Measurements from ENCODE around the gene NATD1. TPM values are rescaled to one million over a fixed set of nuclear protein-coding genes. Genes with fewer than 3 reads are reported as not detected.

The NATD1 gene
- total RNA-seq, 2 donors from 2014 or later: 7.4 to 8.8 TPM

GRCh38 chr17:21253646-21254441, 634 bp upstream of the NATD1 start:
- Mint-ChIP-seq H3K27ac (peak overlapping the region; percentile 78), H3K4me1 (ENCODE audit: low read depth) (peaks cover 28% of the 10 kb centered on the region), H3K4me3 (peak overlapping the region; percentile 86 to 92), H3K36me3 (ENCODE audit: insufficient read depth in 2 of 2) (no peaks in the 10 kb centered on the region), H3K9me3 (no peaks in the 10 kb centered on the region), H3K27me3 (ENCODE audit: low read depth) (no peaks in the 10 kb centered on the region)
- ATAC-seq (replicated peaks in 1 of 2) (peak; percentile 22 to 28), DNase-seq (no peak)

- DNase-seq (no peak), ATAC-seq (replicated peaks in 1 of 2) (no peak)
- H3K27me3 Mint-ChIP-seq (ENCODE audit: low read depth): no peaks in the 10 kb centered on the region
- H3K27ac Mint-ChIP-seq: no peak overlapping the region
- no peaks in the 10 kb centered on the region for H3K36me3 Mint-ChIP-seq (ENCODE audit: insufficient read depth in 2 of 2)
- peak overlapping the region; percentile 78 to 81 for H3K4me3 Mint-ChIP-seq
- H3K4me1 Mint-ChIP-seq (ENCODE audit: low read depth): peaks cover 17% of the 10 kb centered on the region
- no peaks in the 10 kb centered on the region for H3K9me3 Mint-ChIP-seq
These were observed 868 bp downstream of the NATD1 start for GRCh38 chr17:21252289-21252795.

- no peaks in the 10 kb centered on the region for H3K9me3 Mint-ChIP-seq
- H3K27me3 Mint-ChIP-seq (ENCODE audit: low read depth): no peaks in the 10 kb centered on the region
- DNase-seq (no peak), ATAC-seq (replicated peaks in 1 of 2) (no peak)
- no peak overlapping the region for H3K27ac Mint-ChIP-seq
- peaks cover 17% of the 10 kb centered on the region for H3K4me1 Mint-ChIP-seq (ENCODE audit: low read depth)
- H3K36me3 Mint-ChIP-seq (ENCODE audit: insufficient read depth in 2 of 2): no peaks in the 10 kb centered on the region
- H3K4me3 Mint-ChIP-seq: peak overlapping the region in 1 of 2 donors; percentile 81
These were observed 1.7 kb downstream of the NATD1 start for GRCh38 chr17:21251337-21252010.

GRCh38 chr17:21250854-21251253, 2.4 kb downstream of the NATD1 start:
- H3K4me3 Mint-ChIP-seq: no peak overlapping the region

GRCh38 chr17:21249920-21250703, 3.1 kb downstream of the NATD1 start:
- Mint-ChIP-seq H3K4me1 (ENCODE audit: low read depth) (peaks cover 22% of the 10 kb centered on the region), H3K36me3 (ENCODE audit: insufficient read depth in 2 of 2) (no peaks in the 10 kb centered on the region), H3K27ac (no peak overlapping the region), H3K4me3 (no peak overlapping the region), H3K27me3 (ENCODE audit: low read depth) (no peaks in the 10 kb centered on the region), H3K9me3 (no peaks in the 10 kb centered on the region)
- ATAC-seq (replicated peaks in 1 of 2) (no peak), DNase-seq (no peak)

More at GRCh38 chr17:21250854-21251253, 2.4 kb downstream of the NATD1 start:
- H3K9me3 Mint-ChIP-seq: no peaks in the 10 kb centered on the region
- DNase-seq (no peak), ATAC-seq (replicated peaks in 1 of 2) (no peak)
- no peaks in the 10 kb centered on the region for H3K36me3 Mint-ChIP-seq (ENCODE audit: insufficient read depth in 2 of 2)
- no peak overlapping the region for H3K27ac Mint-ChIP-seq
- no peaks in the 10 kb centered on the region for H3K27me3 Mint-ChIP-seq (ENCODE audit: low read depth)
- peaks cover 20% of the 10 kb centered on the region for H3K4me1 Mint-ChIP-seq (ENCODE audit: low read depth)

GRCh38 chr17:21249086-21249795, 4.0 kb downstream of the NATD1 start:
- H3K27me3 Mint-ChIP-seq (ENCODE audit: low read depth): no peaks in the 10 kb centered on the region
- ATAC-seq (replicated peaks in 1 of 2) (no peak), DNase-seq (no peak)
- H3K27ac Mint-ChIP-seq: no peak overlapping the region
- peaks cover 22% of the 10 kb centered on the region for H3K4me1 Mint-ChIP-seq (ENCODE audit: low read depth)
- no peak overlapping the region for H3K4me3 Mint-ChIP-seq
- no peaks in the 10 kb centered on the region for H3K36me3 Mint-ChIP-seq (ENCODE audit: insufficient read depth in 2 of 2)
- no peaks in the 10 kb centered on the region for H3K9me3 Mint-ChIP-seq

GRCh38 chr17:21248500-21248899, 4.7 kb downstream of the NATD1 start:
- H3K27ac Mint-ChIP-seq: no peak overlapping the region

GRCh38 chr17:21247552-21248258, 5.5 kb downstream of the NATD1 start:
- Mint-ChIP-seq H3K27me3 (ENCODE audit: low read depth) (no peaks in the 10 kb centered on the region), H3K4me3 (no peak overlapping the region), H3K4me1 (ENCODE audit: low read depth) (peaks cover 13% of the 10 kb centered on the region), H3K36me3 (ENCODE audit: insufficient read depth in 2 of 2) (no peaks in the 10 kb centered on the region), H3K9me3 (no peaks in the 10 kb centered on the region), H3K27ac (no peak overlapping the region)
- DNase-seq (no peak), ATAC-seq (replicated peaks in 1 of 2) (no peak)

More at GRCh38 chr17:21248500-21248899, 4.7 kb downstream of the NATD1 start:
- ATAC-seq (replicated peaks in 1 of 2) (no peak), DNase-seq (no peak)
- H3K4me1 Mint-ChIP-seq (ENCODE audit: low read depth): peaks cover 15% of the 10 kb centered on the region
- no peak overlapping the region for H3K4me3 Mint-ChIP-seq
- no peaks in the 10 kb centered on the region for H3K36me3 Mint-ChIP-seq (ENCODE audit: insufficient read depth in 2 of 2)
- H3K9me3 Mint-ChIP-seq: no peaks in the 10 kb centered on the region
- H3K27me3 Mint-ChIP-seq (ENCODE audit: low read depth): no peaks in the 10 kb centered on the region

GRCh38 chr17:21246698-21247097, 6.5 kb downstream of the NATD1 start:
- H3K4me1 Mint-ChIP-seq (ENCODE audit: low read depth): peaks cover 13% of the 10 kb centered on the region
- H3K9me3 Mint-ChIP-seq: no peaks in the 10 kb centered on the region

GRCh38 chr17:21245639-21246084, 7.5 kb downstream of the NATD1 start:
- Mint-ChIP-seq H3K27me3 (ENCODE audit: low read depth) (no peaks in the 10 kb centered on the region), H3K9me3 (no peaks in the 10 kb centered on the region), H3K4me1 (ENCODE audit: low read depth) (peaks cover 13% of the 10 kb centered on the region), H3K36me3 (ENCODE audit: insufficient read depth in 2 of 2) (no peaks in the 10 kb centered on the region), H3K4me3 (no peak overlapping the region), H3K27ac (no peak overlapping the region)
- no peak for ATAC-seq (replicated peaks in 1 of 2)
- DNase-seq: no peak

More at GRCh38 chr17:21246698-21247097, 6.5 kb downstream of the NATD1 start:
- no peak for ATAC-seq (replicated peaks in 1 of 2)
- Mint-ChIP-seq H3K27ac (no peak overlapping the region), H3K4me3 (no peak overlapping the region), H3K36me3 (ENCODE audit: insufficient read depth in 2 of 2) (no peaks in the 10 kb centered on the region), H3K27me3 (ENCODE audit: low read depth) (no peaks in the 10 kb centered on the region)
- DNase-seq: no peak

- DNase-seq (no peak), ATAC-seq (replicated peaks in 1 of 2) (no peak)
- Mint-ChIP-seq H3K27me3 (ENCODE audit: low read depth) (no peaks in the 10 kb centered on the region), H3K36me3 (ENCODE audit: insufficient read depth in 2 of 2) (no peaks in the 10 kb centered on the region), H3K9me3 (no peaks in the 10 kb centered on the region), H3K27ac (no peak overlapping the region), H3K4me1 (ENCODE audit: low read depth) (peaks cover 5% of the 10 kb centered on the region), H3K4me3 (no peak overlapping the region)
These were observed 9.5 kb downstream of the NATD1 start for GRCh38 chr17:21243516-21244303.
